ENCODE measurements around the gene MBNL1.

GRCh38 chr3:152258448-152259393, 10.0 kb upstream of the MBNL1 start:
- TF ChIP-seq POLR2A (IDR thresholded peaks at IDR 0.05) (no peak), CTCF (IDR thresholded peaks at IDR 0.05) (no peak), EP300 (IDR thresholded peaks at IDR 0.05) (peak in 1 of 2 donors; percentile 83)

All from tibial nerve (tissue), 4 donors.